GM12891 (cell line): ENCODE results near the gene PGC.

ENCODE experiments used
- POLR2A ChIP-seq: IDR thresholded peaks from 2 replicates; pipeline ENCODE4 v1.6.1; 2011; ENCODE audit warnings: low read depth, low read length, control low read depth
- POLR2AphosphoS5 ChIP-seq: IDR thresholded peaks from 2 replicates; pipeline ENCODE4 v1.6.1; 2011; ENCODE audit warnings: low read depth, low read length, control low read depth
- POU2F2 ChIP-seq: IDR thresholded peaks from 2 replicates; pipeline ENCODE4 v1.6.1; 2011; ENCODE audit warnings: low read depth, mild to moderate bottlenecking, control low read depth, low read length, moderate library complexity
- TAF1 ChIP-seq: IDR thresholded peaks from 2 replicates; pipeline ENCODE4 v1.6.1; 2011; ENCODE audit warnings: low read depth, low read length, control low read depth

DNA sequence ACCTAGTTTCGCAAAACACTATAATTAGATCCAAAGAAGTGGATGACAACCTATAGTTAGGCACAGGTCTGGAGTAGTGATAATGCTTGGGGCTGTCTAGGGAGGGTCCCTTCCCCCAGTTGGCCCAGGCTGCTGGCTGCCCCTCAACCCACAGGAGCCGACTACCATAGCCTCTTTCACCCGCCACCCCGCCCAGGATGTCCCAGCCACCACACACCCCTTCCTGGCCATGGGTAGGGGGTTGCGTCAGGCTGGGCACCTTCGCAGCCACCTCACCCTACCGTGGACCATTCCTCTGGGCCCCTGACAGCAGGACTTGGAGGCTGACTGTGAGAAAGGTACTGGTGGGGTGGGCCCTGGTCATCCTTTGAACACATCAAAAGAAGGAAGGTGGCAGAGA lies 20.3 kb downstream of the PGC start:
- TF ChIP-seq POLR2A (no peak), POLR2AphosphoS5 (no peak), TAF1 (no peak), POU2F2 (no peak)
